ENCODE measurements around the gene RPP21.

The RPP21 gene

GRCh38 chr6:30378290-30378937 is 33.5 kb downstream of the RPP21 start:
- no peak for DNase-seq (ENCODE audit: low read depth)

GRCh38 chr6:30380464-30380863 is 35.5 kb downstream of the RPP21 start:
- no peak overlapping the region for H3K4me3 ChIP-seq (ENCODE audit: low read length)
- no peak for DNase-seq (ENCODE audit: low read depth)
- TF ChIP-seq CTCF (conservative IDR thresholded peaks at IDR 0.05; ENCODE audit: low read depth, low read length): no peak

More at GRCh38 chr6:30378290-30378937, 33.5 kb downstream of the RPP21 start:
- no peak for TF ChIP-seq CTCF (conservative IDR thresholded peaks at IDR 0.05; ENCODE audit: low read depth, low read length)
- no peak overlapping the region for H3K4me3 ChIP-seq (ENCODE audit: low read length)

- H3K4me3 ChIP-seq (ENCODE audit: low read length): no peak overlapping the region
- no peak for TF ChIP-seq CTCF (conservative IDR thresholded peaks at IDR 0.05; ENCODE audit: low read depth, low read length)
- DNase-seq (ENCODE audit: low read depth): no peak
Observed at GRCh38 chr6:30386166-30386565, 41.2 kb downstream of the RPP21 start.

- TF ChIP-seq CTCF (conservative IDR thresholded peaks at IDR 0.05; ENCODE audit: low read depth, low read length): no peak
- DNase-seq (ENCODE audit: low read depth): no peak
- no peak overlapping the region for H3K4me3 ChIP-seq (ENCODE audit: low read length)
Observed at GRCh38 chr6:30391240-30391639, 46.3 kb downstream of the RPP21 start.

- no peak for TF ChIP-seq CTCF (conservative IDR thresholded peaks at IDR 0.05; ENCODE audit: low read depth, low read length)
- no peak for DNase-seq (ENCODE audit: low read depth)
- no peak overlapping the region for H3K4me3 ChIP-seq (ENCODE audit: low read length)
Observed at GRCh38 chr6:30394139-30394538, 49.2 kb downstream of the RPP21 start.

Data from retinal pigment epithelial cell (primary cell).